Sigmoid colon (tissue), 7 donors: ENCODE data around the gene MICAL2. TPM values are rescaled to one million over a fixed set of nuclear protein-coding genes. Genes with fewer than 3 reads are reported as not detected.
A peak's percentile ranks its signal among the peaks of the same experiment; 100 is the strongest.

Source experiments
- DNase-seq: peaks from one replicate; pipeline ENCODE4 v3.0.0-alpha.2; 2019
- H3K27ac ChIP-seq, 4 donors: fragments of 200-600 bp; sonication (generic); one replicate each; pipeline ENCODE4 v1.5.1; 2016 to 2019; ENCODE audit warnings: mild to moderate bottlenecking in 1 of 4
- H3K27me3 ChIP-seq, 3 donors: fragments of 200-600 bp; sonication (generic); one replicate each; pipeline ENCODE4 v1.5.1; 2019; ENCODE audit warnings: mild to moderate bottlenecking in 1 of 3
- H3K36me3 ChIP-seq, 4 donors: fragments of 200-600 bp; sonication (generic); one replicate each; pipeline ENCODE4 v1.5.1; 2016 to 2019
- H3K4me1 ChIP-seq, 4 donors: fragments of 200-600 bp; sonication (generic); one replicate each; pipeline ENCODE4 v1.5.1; 2017 to 2019
- H3K4me3 ChIP-seq, 4 donors: fragments of 200-600 bp; sonication (generic); one replicate each; pipeline ENCODE4 v1.5.1; 2017 to 2019; ENCODE audit warnings: mild to moderate bottlenecking in 2 of 4, moderate library complexity in 1 of 4
- H3K9me3 ChIP-seq, 4 donors: fragments of 200-600 bp in 3 of 4; sonication (generic) in 3 of 4; one replicate each; pipeline versions ENCODE4 v1.5.1 to v1.6.1; 2013 to 2019
- CTCF ChIP-seq, 4 experiments: fragments of 450-650 bp in 3 of 4; fragments of 200-600 bp in 1 of 4; IDR thresholded peaks; one replicate each; pipeline ENCODE4 v1.5.1; 2016 to 2019; ENCODE audit warnings: antibody characterized with exemption in 4 of 4, mild to moderate bottlenecking in 3 of 4, moderate library complexity in 2 of 4
- EP300 ChIP-seq, 4 donors: sonication (generic); formaldehyde crosslinking; IDR thresholded peaks; one replicate each; pipeline ENCODE4 v1.6.1; 2017; ENCODE audit warnings: antibody characterized with exemption in 4 of 4
- POLR2A ChIP-seq, 2 donors: fragments of 450-650 bp; IDR thresholded peaks; one replicate each; pipeline ENCODE4 v1.6.1; 2016; ENCODE audit warnings: antibody characterized with exemption in 2 of 2, mild to moderate bottlenecking in 2 of 2, moderate library complexity in 2 of 2
- POLR2AphosphoS5 ChIP-seq, 4 donors: sonication (generic); formaldehyde crosslinking; IDR thresholded peaks; one replicate each; pipeline ENCODE4 v1.6.1; 2017; ENCODE audit warnings: antibody characterized with exemption in 4 of 4
- WGBS, 2 donors: extraction: QIAGEN DNeasy Blood & Tissue Kit; methylation state at CpG; one replicate each; pipeline ENCODE4 v1.1.7; 2013; 5-methylcytosine and 5-hydroxymethylcytosine counted together
- intact Hi-C: fragments of 100-400 bp; cut with DNase I; formaldehyde crosslinking; loops from one replicate; pipeline ENCODE4 v1.15.1; 2023
- polyA plus RNA-seq, 3 donors: library from polyadenylated mRNA; stranded (reverse); fragments of 200-250 nt; gene quantifications; one replicate each; pipeline ENCODE4 v1.2.3, GENCODE V29; 2013
- total RNA-seq, 4 donors: library from RNA; depleted of rRNA; stranded (reverse); fragments of >200 nt; gene quantifications; one replicate each; pipeline ENCODE4 v1.1.0, GENCODE V29; 2016
- donor health status: healthy with polysubstance abuse.
- donor health status: Bipolar disorder and iron deficiency.
- donor health status: healthy.

Gene MICAL2
- total and polyA plus RNA-seq, 7 donors, result 36.6 to 145 (median 115) TPM

- DNase-seq, result no peak
- intact Hi-C loops, result loop anchor here (1.0 to 5.0 kb wide), 3 partner anchors 234 to 484 kb away; no protein-coding TSS in a partner anchor
- H3K4me3 ChIP-seq, result no peak overlapping the region
- H3K27me3 ChIP-seq, result no peaks in the 10 kb centered on the region
- TF ChIP-seq POLR2AphosphoS5 (IDR thresholded peaks at IDR 0.05) (no peak), POLR2A (IDR thresholded peaks at IDR 0.05) (no peak), EP300 (IDR thresholded peaks at IDR 0.05) (no peak), CTCF (IDR thresholded peaks at IDR 0.05) (no peak)
- peaks cover 0 to 31% (median 21%) of the 10 kb centered on the region in 4 donors for H3K4me1 ChIP-seq
- H3K9me3 ChIP-seq, result no peaks in the 10 kb centered on the region
- peak overlapping the region in 1 of 4 donors; percentile 13 for H3K27ac ChIP-seq
- H3K36me3 ChIP-seq, result no peaks in the 10 kb centered on the region
- WGBS, 2 donors, result 89 to 92% methylated on average over 15 of the region's 15 CpGs
Measured at GRCh38 chr11:12280838-12281565, 170.6 kb downstream of the MICAL2 start.

DNA sequence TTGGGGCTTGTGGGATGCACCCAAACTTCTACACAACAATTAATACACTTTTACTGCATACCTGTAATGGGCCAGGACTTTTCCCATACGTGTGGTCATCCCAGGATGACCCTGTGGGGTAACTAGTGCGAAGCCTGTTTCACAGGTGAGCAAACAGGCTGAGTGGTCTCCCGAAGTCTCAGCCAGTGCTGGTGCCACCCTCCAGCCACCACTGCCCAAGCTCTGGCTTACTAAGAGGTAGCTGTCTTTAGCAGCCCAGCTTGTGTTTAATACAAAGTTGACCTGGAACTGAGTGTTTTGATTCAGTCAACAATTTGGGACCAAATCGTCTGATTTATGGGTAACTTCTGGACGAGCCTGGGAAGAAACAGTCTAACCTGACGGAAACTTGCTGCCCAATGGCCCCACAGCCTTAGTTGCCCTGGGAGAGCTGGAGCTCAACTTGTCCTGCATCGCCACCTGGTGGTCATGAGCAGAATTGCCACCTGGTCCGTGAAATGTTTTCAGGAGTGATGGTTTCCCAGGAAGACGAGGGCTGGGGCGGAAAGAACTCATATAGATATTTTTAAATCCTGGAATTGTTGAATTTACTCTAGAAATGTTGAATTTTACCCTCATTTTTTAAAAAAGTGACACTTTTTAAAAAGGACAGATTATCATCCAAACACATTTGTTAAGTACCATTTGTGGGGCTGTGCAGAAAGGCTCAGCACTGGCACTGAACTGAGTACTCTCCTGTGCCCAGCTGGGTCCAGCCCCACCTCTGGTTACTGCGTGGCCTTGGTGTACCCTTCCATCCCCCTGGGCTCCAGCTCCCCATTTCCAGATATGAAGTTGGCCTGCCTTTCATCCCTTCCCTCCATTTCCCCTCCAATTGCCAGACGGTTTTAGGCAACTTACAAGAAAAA lies 171.4 kb downstream of the MICAL2 start:
- Histone ChIP-seq H3K4me1 (peaks cover 0 to 39% (median 29%) of the 10 kb centered on the region in 4 donors), H3K36me3 (no peaks in the 10 kb centered on the region), H3K9me3 (no peaks in the 10 kb centered on the region), H3K4me3 (no peak overlapping the region), H3K27me3 (no peaks in the 10 kb centered on the region), H3K27ac (peak overlapping the region in 1 of 4 donors; percentile 13)
- TF ChIP-seq CTCF (IDR thresholded peaks at IDR 0.05) (peak; percentile 95 to 99 (median 99)), POLR2AphosphoS5 (IDR thresholded peaks at IDR 0.05) (peak in 1 of 4 donors; percentile 27), POLR2A (IDR thresholded peaks at IDR 0.05) (no peak), EP300 (IDR thresholded peaks at IDR 0.05) (no peak)
- 30 to 33% methylated on average over 12 of the region's 12 CpGs for WGBS, 2 donors
- DNase-seq, result peak; percentile 92
- intact Hi-C loops, result loop anchor here (1.0 to 5.0 kb wide), 3 partner anchors 235 to 485 kb away; no protein-coding TSS in a partner anchor

DNA sequence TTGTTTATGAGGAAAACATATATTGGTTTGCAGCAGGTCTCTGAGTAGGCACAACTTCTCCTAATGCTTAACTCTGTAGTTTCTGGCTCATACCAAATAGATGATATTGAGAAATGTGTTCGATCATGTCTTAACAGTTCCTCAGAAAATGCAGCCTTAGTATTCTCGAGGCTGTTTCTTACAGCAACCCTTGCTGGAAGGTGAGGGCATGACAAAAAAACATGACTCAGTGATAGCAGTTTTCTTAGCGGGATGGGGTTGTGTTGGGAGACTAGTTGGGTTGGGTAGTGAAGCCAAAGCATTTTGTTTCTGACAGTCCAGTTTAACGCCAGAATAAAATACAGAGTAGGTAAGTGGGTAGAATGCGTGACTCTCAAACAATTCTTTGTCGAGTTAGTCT lies 172.3 kb downstream of the MICAL2 start:
- 94% methylated on average over 6 of the region's 6 CpGs for WGBS, 2 donors
- H3K36me3 ChIP-seq, result no peaks in the 10 kb centered on the region
- H3K9me3 ChIP-seq, result no peaks in the 10 kb centered on the region
- no peak for TF ChIP-seq POLR2A (IDR thresholded peaks at IDR 0.05)
- TF ChIP-seq EP300 (IDR thresholded peaks at IDR 0.05), result no peak
- no peak for TF ChIP-seq CTCF (IDR thresholded peaks at IDR 0.05)
- no peak for DNase-seq
- no peaks in the 10 kb centered on the region for H3K27me3 ChIP-seq
- H3K4me3 ChIP-seq, result no peak overlapping the region
- peaks cover 0 to 45% (median 37%) of the 10 kb centered on the region in 4 donors for H3K4me1 ChIP-seq
- no peak overlapping the region for H3K27ac ChIP-seq
- intact Hi-C loops, result loop anchor here (5.0 kb wide), 2 partner anchors 350 to 485 kb away; no protein-coding TSS in a partner anchor

DNA sequence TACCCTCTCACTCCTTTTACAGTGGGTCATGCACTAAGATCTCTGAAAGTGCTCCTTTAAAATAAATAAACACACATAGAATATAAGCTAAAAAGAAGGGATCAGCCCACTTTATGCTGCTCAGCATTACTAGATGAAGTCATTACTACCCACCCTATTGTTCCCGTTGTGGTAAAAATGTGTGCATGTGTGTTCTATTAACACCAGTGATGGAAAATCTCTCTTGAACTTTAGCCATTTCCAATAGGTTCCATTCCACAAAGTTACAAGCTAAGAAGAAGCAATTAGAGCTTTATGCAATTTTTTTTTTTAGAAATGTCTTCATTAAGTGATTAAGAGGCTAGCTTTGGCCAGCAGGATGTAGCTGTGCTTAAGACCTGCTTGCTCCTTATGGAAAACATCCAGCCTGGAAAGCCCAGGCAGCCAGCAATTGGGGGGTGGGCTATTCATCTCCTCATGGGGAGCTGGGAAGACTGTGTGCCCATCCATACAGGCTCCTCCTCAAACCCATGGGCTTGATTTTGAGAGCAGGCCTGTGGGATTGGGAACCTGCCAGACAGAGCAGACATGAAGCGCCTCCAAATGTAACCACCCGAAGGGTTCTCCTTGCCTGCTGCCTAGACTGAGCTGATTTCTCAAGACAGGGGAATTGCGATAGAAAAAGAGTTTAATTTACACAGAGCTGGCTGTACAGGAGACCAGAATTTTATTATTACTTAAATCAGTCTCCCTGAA lies 174.1 kb downstream of the MICAL2 start:
- Histone ChIP-seq H3K27me3 (no peaks in the 10 kb centered on the region), H3K4me1 (peaks cover 0 to 59% (median 52%) of the 10 kb centered on the region in 4 donors), H3K9me3 (no peaks in the 10 kb centered on the region), H3K36me3 (no peaks in the 10 kb centered on the region), H3K4me3 (no peak overlapping the region), H3K27ac (peak overlapping the region in 1 of 4 donors; percentile 99)
- TF ChIP-seq CTCF (IDR thresholded peaks at IDR 0.05) (no peak), POLR2A (IDR thresholded peaks at IDR 0.05) (no peak), EP300 (IDR thresholded peaks at IDR 0.05) (no peak), POLR2AphosphoS5 (IDR thresholded peaks at IDR 0.05) (no peak)
- no peak for DNase-seq
- intact Hi-C loops, result loop anchor here (5.0 kb wide), 3 partner anchors 93 to 487 kb away; partner anchors contain the start of gene PARVA
- WGBS, 2 donors, result 71 to 77% methylated on average over 4 of the region's 4 CpGs
